Measurements from ENCODE around the gene NUBP2. TPM values are rescaled to one million over a fixed set of nuclear protein-coding genes. Genes with fewer than 3 reads are reported as not detected.

Gene NUBP2
- total RNA-seq, 2 experiments from 2014 or later = 55.6 to 55.9 TPM

DNA sequence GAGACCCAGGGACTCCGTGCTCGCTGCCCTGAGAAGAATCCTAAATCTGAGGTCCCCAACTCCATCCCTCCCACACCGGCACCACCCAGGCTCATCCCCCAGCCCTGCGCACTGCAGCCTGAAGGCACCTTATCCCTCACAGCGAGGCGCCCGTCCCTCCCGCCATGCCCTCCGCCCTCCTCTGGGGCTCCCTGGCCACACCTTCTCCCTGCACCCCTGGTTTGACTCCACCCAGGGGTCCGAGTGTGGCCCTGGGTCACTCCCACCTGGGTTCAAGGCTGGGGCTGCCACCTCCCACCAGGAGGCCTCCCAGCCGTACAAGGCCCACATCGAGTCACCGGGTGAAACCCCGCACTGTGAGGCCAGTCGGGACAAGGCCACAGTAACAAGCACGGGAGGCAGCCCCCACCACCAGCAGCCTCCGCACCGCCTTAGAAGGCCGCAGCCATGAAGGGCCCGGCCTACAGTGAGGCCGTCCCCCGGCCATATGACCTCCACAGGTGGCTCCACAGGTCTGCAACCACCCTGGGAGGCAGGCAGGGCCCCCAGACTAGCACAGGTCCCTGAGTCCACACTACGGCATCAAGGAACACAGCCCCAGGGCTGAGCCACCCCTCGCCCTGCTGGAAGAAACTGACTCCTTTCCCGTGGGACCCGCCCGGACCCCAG is 35.6 kb downstream of the NUBP2 start:
- no peak overlapping the region for H3K27ac Mint-ChIP-seq
- no peak overlapping the region for H3K4me3 Mint-ChIP-seq
- ATAC-seq (ENCODE audit: low read depth) (peak; percentile 18), DNase-seq (no peak)
- H3K36me3 Mint-ChIP-seq = peaks cover 2% of the 10 kb centered on the region
- POLR2A ChIA-PET = no interaction called here
- H3K9me3 Mint-ChIP-seq = no peaks in the 10 kb centered on the region
- no peaks in the 10 kb centered on the region for H3K4me1 Mint-ChIP-seq
- H3K27me3 Mint-ChIP-seq = no peaks in the 10 kb centered on the region

GRCh38 chr16:1818873-1819525 is 36.2 kb downstream of the NUBP2 start:
- POLR2A ChIA-PET = no interaction called here
- no peak for DNase-seq

GRCh38 chr16:1819611-1820010 is 36.9 kb downstream of the NUBP2 start:
- no peak for DNase-seq
- H3K27ac Mint-ChIP-seq = peak overlapping the region; percentile 13
- no peak for ATAC-seq (ENCODE audit: low read depth)
- POLR2A ChIA-PET = no interaction called here
- no peaks in the 10 kb centered on the region for H3K27me3 Mint-ChIP-seq
- no peak overlapping the region for H3K4me3 Mint-ChIP-seq
- peaks cover 2% of the 10 kb centered on the region for H3K36me3 Mint-ChIP-seq
- peaks cover under 1% of the 10 kb centered on the region for H3K4me1 Mint-ChIP-seq
- H3K9me3 Mint-ChIP-seq = no peaks in the 10 kb centered on the region

More at GRCh38 chr16:1818873-1819525, 36.2 kb downstream of the NUBP2 start:
- peaks cover 2% of the 10 kb centered on the region for H3K36me3 Mint-ChIP-seq
- ATAC-seq (ENCODE audit: low read depth) = no peak
- no peaks in the 10 kb centered on the region for H3K4me1 Mint-ChIP-seq
- H3K27me3 Mint-ChIP-seq = no peaks in the 10 kb centered on the region
- H3K9me3 Mint-ChIP-seq = no peaks in the 10 kb centered on the region
- no peak overlapping the region for H3K4me3 Mint-ChIP-seq
- H3K27ac Mint-ChIP-seq = peak overlapping the region; percentile 13

- H3K9me3 Mint-ChIP-seq = no peaks in the 10 kb centered on the region
- POLR2A ChIA-PET = no interaction called here
- H3K36me3 Mint-ChIP-seq = peaks cover 2% of the 10 kb centered on the region
- ATAC-seq (ENCODE audit: low read depth) (no peak), DNase-seq (no peak)
- H3K27me3 Mint-ChIP-seq = no peaks in the 10 kb centered on the region
- H3K27ac Mint-ChIP-seq = no peak overlapping the region
- no peak overlapping the region for H3K4me3 Mint-ChIP-seq
- H3K4me1 Mint-ChIP-seq = peaks cover 3% of the 10 kb centered on the region
Measured at GRCh38 chr16:1820096-1820945, 37.6 kb downstream of the NUBP2 start.

GRCh38 chr16:1820946-1821290 is 38.2 kb downstream of the NUBP2 start:
- POLR2A ChIA-PET = no interaction called here
- no peaks in the 10 kb centered on the region for H3K27me3 Mint-ChIP-seq
- peaks cover 6% of the 10 kb centered on the region for H3K4me1 Mint-ChIP-seq
- DNase-seq (no peak), ATAC-seq (ENCODE audit: low read depth) (no peak)
- peaks cover 2% of the 10 kb centered on the region for H3K36me3 Mint-ChIP-seq
- no peak overlapping the region for H3K27ac Mint-ChIP-seq
- H3K4me3 Mint-ChIP-seq = no peak overlapping the region
- H3K9me3 Mint-ChIP-seq = no peaks in the 10 kb centered on the region

DNA sequence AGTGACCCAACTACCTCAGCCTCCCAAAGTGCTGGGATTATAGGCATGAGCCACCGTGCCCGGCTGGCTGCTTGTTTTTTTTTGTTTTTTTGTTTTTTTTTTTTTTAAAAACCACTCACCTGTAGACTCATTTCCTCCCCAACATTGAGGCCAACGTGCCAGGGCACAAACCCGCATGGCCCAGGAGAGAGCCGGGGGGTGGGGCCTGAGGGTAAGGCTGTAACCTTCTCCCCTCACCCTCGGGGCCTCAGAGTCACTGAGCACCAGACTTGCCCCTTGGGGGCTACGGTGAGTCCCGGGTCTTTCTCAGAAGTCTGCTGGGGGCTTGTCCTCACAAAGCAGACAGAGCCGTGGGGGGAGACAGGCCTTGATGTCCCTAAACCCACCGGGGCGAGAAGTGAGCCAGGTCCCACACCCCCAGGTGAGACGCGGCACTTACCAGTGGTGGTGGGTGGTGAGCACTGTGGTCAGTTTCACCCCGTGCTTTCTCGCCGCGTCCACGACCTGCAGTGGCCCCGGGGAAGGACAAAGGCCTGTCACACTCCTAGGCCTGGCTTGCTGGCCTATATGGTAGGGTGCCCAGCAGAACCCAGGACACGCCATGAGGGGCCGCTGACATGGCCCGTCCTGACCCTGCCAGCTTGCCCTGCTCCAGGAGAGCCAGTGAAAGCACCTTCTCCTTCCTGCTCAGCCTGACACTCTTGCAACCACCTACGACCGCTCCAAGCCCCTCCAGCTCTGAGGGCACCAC is 39.3 kb downstream of the NUBP2 start:
- no peak overlapping the region for H3K27ac Mint-ChIP-seq
- peaks cover 2% of the 10 kb centered on the region for H3K36me3 Mint-ChIP-seq
- H3K4me1 Mint-ChIP-seq = peaks cover 6% of the 10 kb centered on the region
- no peaks in the 10 kb centered on the region for H3K9me3 Mint-ChIP-seq
- POLR2A ChIA-PET = no interaction called here
- no peak overlapping the region for H3K4me3 Mint-ChIP-seq
- no peaks in the 10 kb centered on the region for H3K27me3 Mint-ChIP-seq
- DNase-seq (no peak), ATAC-seq (ENCODE audit: low read depth) (no peak)

- Mint-ChIP-seq H3K27ac (no peak overlapping the region), H3K27me3 (no peaks in the 10 kb centered on the region), H3K9me3 (no peaks in the 10 kb centered on the region), H3K36me3 (peaks cover 2% of the 10 kb centered on the region), H3K4me1 (peaks cover 9% of the 10 kb centered on the region), H3K4me3 (no peak overlapping the region)
- POLR2A ChIA-PET = no interaction called here
- DNase-seq = no peak
- ATAC-seq (ENCODE audit: low read depth) = no peak
Measured at GRCh38 chr16:1822801-1823200, 40.0 kb downstream of the NUBP2 start.

DNA sequence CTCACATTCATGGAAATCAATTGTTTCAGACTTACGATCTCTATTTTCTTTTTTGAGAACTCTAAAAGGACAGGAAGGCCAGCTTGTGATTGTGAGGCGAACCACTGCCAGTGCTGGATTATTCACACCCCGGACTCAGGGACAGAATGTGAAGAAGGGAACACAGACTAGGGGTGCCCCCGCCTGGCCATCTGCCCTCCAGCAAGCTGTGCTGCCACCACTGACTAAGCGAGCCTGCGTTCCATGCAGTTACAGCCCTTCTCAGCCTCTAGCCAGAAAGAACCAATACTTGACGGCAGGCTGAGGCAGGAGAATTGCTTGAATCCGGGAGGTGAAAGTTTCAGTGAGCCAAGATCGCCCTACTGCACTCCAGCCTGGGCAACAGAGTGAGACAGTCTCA is 41.1 kb downstream of the NUBP2 start:
- no peak for ATAC-seq (ENCODE audit: low read depth)
- H3K9me3 Mint-ChIP-seq = no peaks in the 10 kb centered on the region
- DNase-seq = no peak
- no peaks in the 10 kb centered on the region for H3K27me3 Mint-ChIP-seq
- POLR2A ChIA-PET = no interaction called here
- H3K4me3 Mint-ChIP-seq = no peak overlapping the region
- H3K36me3 Mint-ChIP-seq = peaks cover 2% of the 10 kb centered on the region
- H3K27ac Mint-ChIP-seq = no peak overlapping the region
- peaks cover 10% of the 10 kb centered on the region for H3K4me1 Mint-ChIP-seq

DNA sequence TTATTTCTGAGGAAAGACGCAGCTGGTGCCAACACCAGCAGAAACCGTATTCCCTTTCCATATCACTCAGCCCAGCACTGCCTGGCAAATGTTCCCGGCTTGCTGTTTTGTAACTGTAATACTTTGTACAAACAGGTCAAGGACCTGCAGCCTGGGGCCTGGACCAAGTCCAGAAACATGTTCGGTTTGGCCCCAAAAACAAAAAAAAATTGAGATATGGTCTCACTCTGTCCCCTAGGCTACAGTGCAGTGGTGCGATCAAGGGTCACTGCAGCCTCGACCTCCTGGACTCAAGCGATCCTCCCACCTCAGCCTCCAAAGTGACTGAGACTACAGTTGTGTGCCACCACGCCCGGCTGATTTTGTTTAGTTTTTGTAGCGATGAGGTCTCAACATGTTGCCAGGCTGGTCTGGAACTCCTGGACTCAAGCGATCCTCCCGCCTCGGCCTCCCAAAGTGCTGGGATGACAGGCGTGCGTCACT is 42.7 kb downstream of the NUBP2 start:
- Mint-ChIP-seq H3K27me3 (no peaks in the 10 kb centered on the region), H3K9me3 (no peaks in the 10 kb centered on the region)

DNA sequence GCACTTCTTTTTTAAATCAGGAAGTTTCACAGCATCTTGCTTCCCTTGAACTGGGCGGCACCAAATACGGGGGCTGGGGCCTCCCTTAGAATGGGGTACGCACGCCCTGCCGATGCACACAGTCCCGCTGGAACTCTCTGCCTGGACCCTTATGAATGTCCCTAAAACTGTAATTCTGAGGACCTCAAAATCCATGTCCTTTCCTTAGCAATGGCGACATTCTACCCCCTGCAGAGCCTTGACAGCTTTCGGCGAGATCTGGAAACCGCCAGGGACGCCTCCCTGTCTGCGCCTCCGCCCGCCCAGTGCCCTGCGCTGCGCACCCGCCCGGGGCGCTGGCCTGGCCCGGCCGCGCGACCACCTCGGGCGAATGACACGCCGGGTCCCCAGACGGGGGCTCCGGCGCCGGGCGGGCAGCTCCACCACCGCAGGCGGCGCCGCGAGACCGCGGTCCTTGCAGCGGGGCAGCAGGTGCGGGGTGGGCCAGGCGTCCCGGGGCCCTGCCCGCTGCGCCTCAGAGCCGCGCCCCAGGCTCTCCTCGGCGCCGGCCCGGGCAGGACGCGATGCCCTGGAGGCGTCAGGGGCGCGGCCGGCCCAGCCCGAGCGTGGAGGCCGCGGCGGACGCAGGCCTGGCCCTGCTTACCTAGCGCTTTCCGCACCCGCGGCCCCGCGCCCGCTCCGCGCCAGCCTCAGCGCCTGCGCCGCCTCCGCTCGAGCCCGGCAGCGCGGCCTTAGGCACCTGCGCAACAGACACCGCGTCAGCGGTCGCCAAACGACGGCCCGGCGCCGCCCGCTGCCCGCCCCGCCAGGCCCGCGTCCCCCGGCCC is 43.3 kb downstream of the NUBP2 start:
- Mint-ChIP-seq H3K4me3 (peak overlapping the region; percentile 81), H3K27me3 (no peaks in the 10 kb centered on the region), H3K4me1 (peaks cover 18% of the 10 kb centered on the region), H3K27ac (peak overlapping the region; percentile 60), H3K36me3 (peaks cover 3% of the 10 kb centered on the region), H3K9me3 (no peaks in the 10 kb centered on the region)
- DNase-seq (no peak), ATAC-seq (ENCODE audit: low read depth) (peak; percentile 74)
- POLR2A ChIA-PET = interaction anchor here (0.5 to 2.6 kb wide), 7 partner anchors 44 to 405 kb away, joined by 3 to 15 read pairs (median 3); partner anchors contain the start of genes EME2, MAPK8IP3, MRPS34 and NUBP2

More for the DNA sequence above, 42.7 kb downstream of the NUBP2 start:
- POLR2A ChIA-PET = interaction anchor here (0.5 to 2.6 kb wide), 4 partner anchors 43 to 328 kb away, joined by 3 to 15 read pairs (median 3); partner anchors contain the start of genes NUBP2 and SPSB3
- Mint-ChIP-seq H3K36me3 (peaks cover 1% of the 10 kb centered on the region), H3K4me3 (peak overlapping the region; percentile 81), H3K4me1 (peaks cover 18% of the 10 kb centered on the region), H3K27ac (peak overlapping the region; percentile 60)
- ATAC-seq (ENCODE audit: low read depth) (no peak), DNase-seq (peak; percentile 21)

DNA sequence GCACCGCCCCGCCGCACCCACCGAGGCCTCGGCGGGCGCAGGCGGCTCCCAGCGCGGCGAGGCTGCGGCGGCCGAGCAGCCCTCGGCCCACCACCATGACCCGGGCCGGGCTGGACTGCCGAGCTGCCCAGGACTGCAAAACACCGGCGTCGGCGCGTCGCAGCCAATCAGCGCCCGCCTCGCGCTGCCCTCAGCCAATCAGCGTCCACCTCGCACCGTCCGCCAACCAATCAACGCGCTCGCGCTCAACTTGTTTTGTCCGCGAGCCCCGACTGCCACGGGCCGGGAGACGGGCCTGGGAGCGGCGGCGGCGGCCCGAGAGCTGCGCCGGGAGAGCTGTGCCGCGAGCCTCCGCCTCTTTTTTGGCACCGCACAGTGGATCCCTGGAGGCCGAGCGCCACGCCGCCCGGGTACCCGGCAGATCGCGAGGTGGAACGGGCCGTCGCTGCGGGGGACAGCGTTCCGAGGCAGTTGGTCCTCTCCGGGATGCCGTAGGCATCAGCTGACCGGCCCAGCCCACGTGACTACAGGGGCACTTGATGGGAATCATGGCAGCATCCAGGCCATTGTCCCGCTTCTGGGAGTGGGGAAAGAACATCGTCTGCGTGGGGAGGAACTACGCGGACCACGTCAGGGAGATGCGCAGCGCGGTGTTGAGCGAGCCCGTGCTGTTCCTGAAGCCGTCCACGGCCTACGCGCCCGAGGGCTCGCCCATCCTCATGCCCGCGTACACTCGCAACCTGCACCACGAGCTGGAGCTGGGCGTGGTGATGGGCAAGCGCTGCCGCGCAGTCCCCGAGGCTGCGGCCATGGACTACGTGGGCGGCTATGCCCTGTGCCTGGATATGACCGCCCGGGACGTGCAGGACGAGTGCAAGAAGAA is 44.2 kb downstream of the NUBP2 start, which contains the start of the genes FAHD1 and HAGH:
Gene FAHD1, plus strand, starts transcription at position 516 of the 883 bp plus-strand sequence. Its CDS starts 33 bp downstream, at position 549.
Gene HAGH, minus strand, starts transcription at position 135 of the 883 bp plus-strand sequence. Its CDS starts 38 bp downstream, at position 97.
- ATAC-seq (ENCODE audit: low read depth) = peak; percentile 87
- H3K36me3 Mint-ChIP-seq = peaks cover 3% of the 10 kb centered on the region
- H3K27ac Mint-ChIP-seq = peak within 1 kb of the TSS; percentile 88
- POLR2A ChIA-PET = interaction anchor here (0.6 to 2.6 kb wide), 7 partner anchors 10 to 406 kb away, joined by 3 to 15 read pairs (median 6); partner anchors contain the start of genes EME2, MAPK8IP3, MRPS34 and NUBP2
- peak; percentile 95 for DNase-seq
- no peaks in the 10 kb centered on the region for H3K9me3 Mint-ChIP-seq
- peak within 1 kb of the TSS; percentile 94 for H3K4me3 Mint-ChIP-seq
- H3K4me1 Mint-ChIP-seq = peaks cover 18% of the 10 kb centered on the region
- H3K27me3 Mint-ChIP-seq = no peaks in the 10 kb centered on the region
